IMR-90 (cell line): ENCODE measurements around the gene MEIS2. TPM values are rescaled to one million over a fixed set of nuclear protein-coding genes. Genes with fewer than 3 reads are reported as not detected.

Experiments used
- ATAC-seq: fragments of 200-7000 bp; cut with Tn5 transposase; 2 replicates; pipeline ENCODE4 v1.9.1; 2020; ENCODE audit warnings: low read depth, mild to moderate bottlenecking, moderate library complexity
- BruUV-seq: library from RNA; stranded (reverse); fragments of 400-500 nt; replicated peaks from 2 replicates; lab custom pipeline; 2021; lab: Mats Ljungman, UMichigan
- CTCF ChIA-PET: fragments of 300-600 bp; formaldehyde crosslinking; extraction: SDS; loops from one replicate; lab custom pipeline; 2021; ENCODE audit warnings: antibody characterized with exemption; lab: Yijun Ruan, JAX
- POLR2A ChIA-PET: fragments of 300-600 bp; sonication (Branson Sonifier 250); formaldehyde crosslinking; loops from one replicate; lab custom pipeline; 2022; ENCODE audit warnings: antibody characterized with exemption; ENCODE audit not compliant: unreplicated experiment; lab: Charles Lee
- DNase-seq: peaks from one replicate; pipeline ENCODE4 v3.0.0; 2013
- H2AFZ ChIP-seq: replicated peaks from 2 replicates; pipeline ENCODE3; 2013; ENCODE audit warnings: low read length, mild to moderate bottlenecking; ENCODE audit not compliant: poor library complexity
- H2AK5ac ChIP-seq: 2 replicates; pipeline ENCODE4 v1.6.1; 2013; ENCODE audit warnings: low read depth, low read length, inconsistent platforms
- H2AK9ac ChIP-seq: replicated peaks from 2 replicates; pipeline ENCODE3; 2013; ENCODE audit warnings: mild to moderate bottlenecking, low read depth, low read length, moderate library complexity; ENCODE audit not compliant: poor library complexity
- H2BK120ac ChIP-seq: 2 replicates; pipeline ENCODE4 v1.6.1; 2013; ENCODE audit warnings: low read depth, low read length, inconsistent platforms
- H2BK15ac ChIP-seq: 3 replicates; pipeline ENCODE4 v1.6.1; 2013; ENCODE audit warnings: low read depth, low read length, inconsistent platforms
- H2BK20ac ChIP-seq: 2 replicates; pipeline ENCODE4 v1.6.1; 2013; ENCODE audit warnings: low read depth, mild to moderate bottlenecking, inconsistent platforms, low read length, moderate library complexity
- H2BK5ac ChIP-seq: 2 replicates; pipeline ENCODE4 v1.6.1; 2013; ENCODE audit warnings: mild to moderate bottlenecking, low read depth, low read length, inconsistent platforms; ENCODE audit not compliant: poor library complexity, severe bottlenecking
- H3K14ac ChIP-seq: replicated peaks from 2 replicates; pipeline ENCODE4 v1.6.1; 2013; ENCODE audit warnings: low read depth, low read length, inconsistent platforms
- H3K18ac ChIP-seq: 2 replicates; pipeline ENCODE4 v1.6.1; 2013; ENCODE audit warnings: low read depth, low read length, control low read depth
- H3K23ac ChIP-seq: 2 replicates; pipeline ENCODE4 v1.6.1; 2013; ENCODE audit warnings: low read depth, low read length, inconsistent platforms
- H3K27ac ChIP-seq: 2 replicates; pipeline ENCODE4 v1.5.1; 2013; ENCODE audit warnings: mild to moderate bottlenecking, control low read depth, low read length; ENCODE audit not compliant: insufficient read depth
- H3K27me3 ChIP-seq: 2 replicates; pipeline ENCODE4 v1.6.1; 2013; ENCODE audit warnings: low read length; ENCODE audit not compliant: control insufficient read depth, insufficient read depth
- H3K36me3 ChIP-seq: 2 replicates; pipeline ENCODE4 v1.6.1; 2013; ENCODE audit warnings: low read length, mixed read lengths; ENCODE audit not compliant: control insufficient read depth, insufficient read depth
- H3K4ac ChIP-seq: 2 replicates; pipeline ENCODE4 v1.6.1; 2013; ENCODE audit warnings: low read depth, low read length, inconsistent platforms
- H3K4me1 ChIP-seq: 2 replicates; pipeline ENCODE4 v1.6.1; 2013; ENCODE audit warnings: low read length, mixed read lengths; ENCODE audit not compliant: control insufficient read depth, insufficient read depth
- H3K4me2 ChIP-seq: 2 replicates; pipeline ENCODE4 v1.6.1; 2013; ENCODE audit warnings: low read depth, mild to moderate bottlenecking, control low read depth, low read length, moderate library complexity
- H3K4me3 ChIP-seq: 2 replicates; pipeline ENCODE4 v1.5.1; 2013; ENCODE audit warnings: low read depth, mild to moderate bottlenecking, control low read depth, low read length, moderate library complexity; ENCODE audit not compliant: insufficient read depth
- H3K56ac ChIP-seq: 2 replicates; pipeline ENCODE4 v1.6.1; 2013; ENCODE audit warnings: low read length, inconsistent platforms; ENCODE audit not compliant: insufficient read depth; ENCODE audit errors: extremely low read depth
- H3K79me1 ChIP-seq, 2 experiments: 2 replicates each; pipeline ENCODE4 v1.6.1; 2013; ENCODE audit warnings: low read length in 2 of 2, inconsistent platforms in 1 of 2, low read depth in 1 of 2
- H3K9ac ChIP-seq: 2 replicates; pipeline ENCODE4 v1.6.1; 2013; ENCODE audit warnings: low read depth, low read length, control low read depth
- H3K9me1 ChIP-seq: 2 replicates; pipeline ENCODE4 v1.6.1; 2013; ENCODE audit warnings: low read length, inconsistent platforms; ENCODE audit not compliant: insufficient read depth
- H3K9me3 ChIP-seq: 2 replicates; pipeline ENCODE4 v1.6.1; 2013; ENCODE audit warnings: low read length; ENCODE audit not compliant: control insufficient read depth, insufficient read depth
- H4K20me1 ChIP-seq: 2 replicates; pipeline ENCODE4 v1.6.1; 2013; ENCODE audit warnings: low read length, inconsistent platforms; ENCODE audit not compliant: insufficient read depth
- H4K5ac ChIP-seq: 2 replicates; pipeline ENCODE4 v1.6.1; 2013; ENCODE audit warnings: mild to moderate bottlenecking, low read depth, low read length, control low read depth
- H4K8ac ChIP-seq, 2 experiments: 2 replicates each; pipeline ENCODE4 v1.6.1; 2013; ENCODE audit warnings: low read depth in 2 of 2, low read length in 2 of 2, control low read depth in 1 of 2, inconsistent platforms in 1 of 2
- H4K91ac ChIP-seq: 2 replicates; pipeline ENCODE4 v1.6.1; 2013; ENCODE audit warnings: low read depth, low read length, inconsistent platforms; ENCODE audit not compliant: insufficient read depth
- BHLHE40 ChIP-seq: fragments of 150-350 bp; IDR thresholded peaks from 2 replicates; pipeline ENCODE4 v1.6.1; 2016; ENCODE audit warnings: mild to moderate bottlenecking, low read depth, low read length
- CHD1 ChIP-seq: IDR thresholded peaks from 2 replicates; pipeline ENCODE4 v1.6.1; 2012; ENCODE audit warnings: low read depth, low read length, improper control_type of control experiment
- MAFK ChIP-seq: IDR thresholded peaks from 2 replicates; pipeline ENCODE4 v1.6.1; 2012; ENCODE audit warnings: low read depth, low read length, improper control_type of control experiment
- MAZ ChIP-seq: IDR thresholded peaks from 2 replicates; pipeline ENCODE4 v1.6.1; 2012; ENCODE audit warnings: low read depth, mild to moderate bottlenecking, low read length, improper control_type of control experiment, moderate library complexity, borderline replicate concordance
- MXI1 ChIP-seq: IDR thresholded peaks from 2 replicates; pipeline ENCODE4 v1.6.1; 2012; ENCODE audit warnings: low read depth, mild to moderate bottlenecking, low read length, moderate library complexity, borderline replicate concordance
- POLR2A ChIP-seq: IDR thresholded peaks from 2 replicates; pipeline ENCODE4 v1.6.1; 2012; ENCODE audit warnings: mild to moderate bottlenecking, low read depth, low read length
- RAD21 ChIP-seq: IDR thresholded peaks from 2 replicates; pipeline ENCODE4 v1.6.1; 2012; ENCODE audit warnings: low read length, improper control_type of control experiment
- RCOR1 ChIP-seq: IDR thresholded peaks from 2 replicates; pipeline ENCODE4 v1.6.1; 2012; ENCODE audit warnings: mild to moderate bottlenecking, low read length, improper control_type of control experiment; ENCODE audit not compliant: insufficient replicate concordance
- RFX5 ChIP-seq: IDR thresholded peaks from 2 replicates; pipeline ENCODE4 v1.8.0; 2012; ENCODE audit warnings: low read depth, mild to moderate bottlenecking, low read length, moderate library complexity
- WGBS, 2 experiments: methylation state at CpG; one replicate each; pipeline versions ENCODE4 v1.1.5 to v1.1.7; 2013; ENCODE audit warnings: missing lambda C conversion rate in 2 of 2; ENCODE audit not compliant: insufficient read length in 1 of 2; ENCODE audit errors: extremely low coverage in 2 of 2; 5-methylcytosine and 5-hydroxymethylcytosine counted together
- dilution Hi-C: fragments of 300-500 bp; cut with HindIII; formaldehyde crosslinking; loops from one replicate; pipeline ENCODE4 v1.14.3; 2018; ENCODE audit warnings: low sequenced_read_pairs; ENCODE audit not compliant: unreplicated experiment
- in situ Hi-C: fragments of 300-500 bp; cut with MboI; formaldehyde crosslinking; loops from 3 replicates; pipeline ENCODE4 v1.14.3; 2019; ENCODE audit warnings: low sequenced_read_pairs, inconsistent platforms, mixed read lengths
- intact Hi-C: fragments of 100-400 bp; cut with micrococcal nuclease; formaldehyde crosslinking; loops from 2 replicates; pipeline ENCODE4 v1.10.0; 2022
- polyA plus RNA-seq, 3 experiments: library from polyadenylated mRNA; depleted of rRNA; stranded (reverse); fragments of >200 nt; gene quantifications; 2 replicates each; pipeline ENCODE4 v1.2.3, GENCODE V29; 2012; ENCODE audit warnings: low replicate concordance in 1 of 3
- total RNA-seq: library from RNA; depleted of rRNA; stranded (reverse); fragments of >200 nt; gene quantifications from 2 replicates; pipeline ENCODE4 v1.2.3, GENCODE V29; 2012
- TF ChIP-seq, protein P1 (sequence below): conservative IDR thresholded peaks from 2 replicates; pipeline ENCODE4 v1.5.1; 2012; ENCODE audit warnings: mild to moderate bottlenecking, low read depth, low read length, improper control_type of control experiment
- TF ChIP-seq, protein P2 (sequence below): fragments of 150-350 bp; IDR thresholded peaks from 2 replicates; pipeline ENCODE4 v1.6.1; 2016; ENCODE audit warnings: low read depth, mild to moderate bottlenecking, low read length, moderate library complexity, borderline replicate concordance
- TF ChIP-seq, protein P3 (sequence below): fragments of 150-350 bp; IDR thresholded peaks from 2 replicates; pipeline ENCODE4 v1.6.1; 2017; ENCODE audit warnings: mild to moderate bottlenecking, antibody characterized with exemption, low read length, low read depth

Gene MEIS2
- total and polyA plus RNA-seq, 2 of the 4 experiments (the other 2 are of a cell fraction): 70.1 to 71.3 TPM

DNA sequence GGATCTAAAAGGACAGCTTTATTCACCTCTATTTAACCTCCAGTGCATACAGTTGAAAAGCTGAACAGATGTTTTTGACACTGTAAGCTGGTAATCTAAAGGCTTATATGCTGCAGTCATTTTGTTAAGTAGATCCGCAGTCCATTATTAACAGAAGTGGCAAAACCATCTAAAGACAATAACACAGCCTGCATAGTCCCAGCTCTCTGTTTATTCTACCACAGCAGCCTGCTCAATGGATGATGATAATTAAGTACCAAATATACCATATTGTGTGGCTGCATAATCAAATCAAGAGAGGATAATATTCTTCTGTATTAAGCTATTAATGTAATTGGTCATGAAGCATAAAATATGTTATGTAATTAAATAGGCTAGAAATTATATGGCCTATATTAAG lies 207.1 kb downstream of the MEIS2 start:
- Histone ChIP-seq H4K5ac (no peak overlapping the region), H2AFZ (no peak overlapping the region), H3K4me3 (no peak overlapping the region), H2BK20ac (no peak overlapping the region), H2BK5ac (no peak overlapping the region), H3K9me1 (no peaks in the 10 kb centered on the region), H4K8ac (no peak overlapping the region), H3K79me1 (peaks cover 0 to 11% of the 10 kb centered on the region in 2 experiments; a peak in 1 of 4 replicates), H3K9ac (no peak overlapping the region), H4K91ac (no peak overlapping the region), H3K27me3 (no peaks in the 10 kb centered on the region; the same call in 1 of the 2 replicates), H2BK120ac (no peak overlapping the region), H3K36me3 (peaks cover 20% of the 10 kb centered on the region), H3K56ac (no peak overlapping the region), H3K18ac (no peak overlapping the region), H3K4me2 (no peak overlapping the region), H4K20me1 (no peaks in the 10 kb centered on the region), H3K27ac (no peak overlapping the region), H2AK5ac (no peak overlapping the region), H3K14ac (no peak overlapping the region), H3K4ac (no peak overlapping the region), H3K9me3 (no peaks in the 10 kb centered on the region), H2AK9ac (no peak overlapping the region), H3K23ac (no peak overlapping the region), H2BK15ac (no peak overlapping the region), H3K4me1 (no peaks in the 10 kb centered on the region; the same call in 1 of the 2 replicates)
- dilution Hi-C loops: no loop called here
- in situ Hi-C loops: loop anchor here (25.0 kb wide), 1 partner anchor 994 kb away; no protein-coding TSS in a partner anchor
- CTCF ChIA-PET: interaction anchor here (2.0 kb wide), 1 partner anchor 10 kb away, joined by 6 read pairs; no protein-coding TSS in a partner anchor
- POLR2A ChIA-PET: no interaction called here
- DNase-seq (no peak), ATAC-seq (no peak)
- WGBS, 2 experiments: no CpG with 5 or more reads among the region's 1 CpG
- intact Hi-C loops: no loop called here
- no peak for TF ChIP-seq MXI1
- TF ChIP-seq, protein P1, sequence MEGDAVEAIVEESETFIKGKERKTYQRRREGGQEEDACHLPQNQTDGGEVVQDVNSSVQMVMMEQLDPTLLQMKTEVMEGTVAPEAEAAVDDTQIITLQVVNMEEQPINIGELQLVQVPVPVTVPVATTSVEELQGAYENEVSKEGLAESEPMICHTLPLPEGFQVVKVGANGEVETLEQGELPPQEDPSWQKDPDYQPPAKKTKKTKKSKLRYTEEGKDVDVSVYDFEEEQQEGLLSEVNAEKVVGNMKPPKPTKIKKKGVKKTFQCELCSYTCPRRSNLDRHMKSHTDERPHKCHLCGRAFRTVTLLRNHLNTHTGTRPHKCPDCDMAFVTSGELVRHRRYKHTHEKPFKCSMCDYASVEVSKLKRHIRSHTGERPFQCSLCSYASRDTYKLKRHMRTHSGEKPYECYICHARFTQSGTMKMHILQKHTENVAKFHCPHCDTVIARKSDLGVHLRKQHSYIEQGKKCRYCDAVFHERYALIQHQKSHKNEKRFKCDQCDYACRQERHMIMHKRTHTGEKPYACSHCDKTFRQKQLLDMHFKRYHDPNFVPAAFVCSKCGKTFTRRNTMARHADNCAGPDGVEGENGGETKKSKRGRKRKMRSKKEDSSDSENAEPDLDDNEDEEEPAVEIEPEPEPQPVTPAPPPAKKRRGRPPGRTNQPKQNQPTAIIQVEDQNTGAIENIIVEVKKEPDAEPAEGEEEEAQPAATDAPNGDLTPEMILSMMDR: no peak
- no peak for TF ChIP-seq CHD1
- no peak for TF ChIP-seq RCOR1
- no peak for TF ChIP-seq RAD21
- TF ChIP-seq RFX5: no peak
- TF ChIP-seq POLR2A: no peak
- TF ChIP-seq, protein P2, sequence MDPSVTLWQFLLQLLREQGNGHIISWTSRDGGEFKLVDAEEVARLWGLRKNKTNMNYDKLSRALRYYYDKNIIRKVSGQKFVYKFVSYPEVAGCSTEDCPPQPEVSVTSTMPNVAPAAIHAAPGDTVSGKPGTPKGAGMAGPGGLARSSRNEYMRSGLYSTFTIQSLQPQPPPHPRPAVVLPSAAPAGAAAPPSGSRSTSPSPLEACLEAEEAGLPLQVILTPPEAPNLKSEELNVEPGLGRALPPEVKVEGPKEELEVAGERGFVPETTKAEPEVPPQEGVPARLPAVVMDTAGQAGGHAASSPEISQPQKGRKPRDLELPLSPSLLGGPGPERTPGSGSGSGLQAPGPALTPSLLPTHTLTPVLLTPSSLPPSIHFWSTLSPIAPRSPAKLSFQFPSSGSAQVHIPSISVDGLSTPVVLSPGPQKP: no peak
- TF ChIP-seq BHLHE40: no peak
- no peak for TF ChIP-seq MAFK
- TF ChIP-seq, protein P3, sequence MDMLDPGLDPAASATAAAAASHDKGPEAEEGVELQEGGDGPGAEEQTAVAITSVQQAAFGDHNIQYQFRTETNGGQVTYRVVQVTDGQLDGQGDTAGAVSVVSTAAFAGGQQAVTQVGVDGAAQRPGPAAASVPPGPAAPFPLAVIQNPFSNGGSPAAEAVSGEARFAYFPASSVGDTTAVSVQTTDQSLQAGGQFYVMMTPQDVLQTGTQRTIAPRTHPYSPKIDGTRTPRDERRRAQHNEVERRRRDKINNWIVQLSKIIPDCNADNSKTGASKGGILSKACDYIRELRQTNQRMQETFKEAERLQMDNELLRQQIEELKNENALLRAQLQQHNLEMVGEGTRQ: no peak
- TF ChIP-seq MAZ: no peak
- no TSS peak for BruUV-seq
